Activated CD8-positive, alpha-beta memory T cell treated with anti-CD3 and anti-CD28 coated beads for 1 hour (primary cell): ENCODE results near the gene RUBCN.
A peak's percentile ranks its signal among the peaks of the same experiment; 100 is the strongest.
"Not testable (repeated sequence)": the region's sequence is repeated elsewhere in the genome, so short reads cannot be mapped to it uniquely, and the experiment has no call there.

Experiments used
- DNase-seq, 2 donors: peaks; one replicate each; pipeline ENCODE4 v3.0.0-alpha.2; 2020; ENCODE audit warnings: low read depth in 1 of 2; ENCODE audit errors: extremely low read depth in 1 of 2

RUBCN gene

GRCh38 chr3:197736010-197736490, 654 bp downstream of the RUBCN start:
- peak in 1 of 2 donors; percentile 18 for DNase-seq

- no peak for DNase-seq
Measured at GRCh38 chr3:197734667-197735318, 1.9 kb downstream of the RUBCN start.

GRCh38 chr3:197733042-197733441, 3.7 kb downstream of the RUBCN start:
- DNase-seq, result no peak

- not testable (repeated sequence) for DNase-seq
Measured at GRCh38 chr3:197731483-197731882, 5.2 kb downstream of the RUBCN start.

- DNase-seq, result not testable (repeated sequence)
Measured at GRCh38 chr3:197730770-197731169, 5.9 kb downstream of the RUBCN start.

- DNase-seq, result no peak
Measured at GRCh38 chr3:197730200-197730599, 6.5 kb downstream of the RUBCN start.

GRCh38 chr3:197728487-197728886, 8.2 kb downstream of the RUBCN start:
- no peak for DNase-seq

GRCh38 chr3:197727878-197728277, 8.8 kb downstream of the RUBCN start:
- DNase-seq, result not testable (repeated sequence)

GRCh38 chr3:197722734-197723133, 14.0 kb downstream of the RUBCN start:
- DNase-seq, result no peak

GRCh38 chr3:197720694-197721093, 16.0 kb downstream of the RUBCN start:
- no peak for DNase-seq

GRCh38 chr3:197718891-197719290, 17.8 kb downstream of the RUBCN start:
- DNase-seq, result no peak

GRCh38 chr3:197714251-197714650, 22.5 kb downstream of the RUBCN start:
- DNase-seq, result no peak

- DNase-seq, result no peak
Measured at GRCh38 chr3:197713477-197713822, 23.3 kb downstream of the RUBCN start.

GRCh38 chr3:197711973-197712707, 24.6 kb downstream of the RUBCN start:
- DNase-seq, result peak; percentile 68 to 85

- not testable (repeated sequence) for DNase-seq
Measured at GRCh38 chr3:197710965-197711364, 25.7 kb downstream of the RUBCN start.

GRCh38 chr3:197709135-197709534, 27.6 kb downstream of the RUBCN start:
- DNase-seq, result no peak

GRCh38 chr3:197706658-197707057, 30.0 kb downstream of the RUBCN start:
- DNase-seq, result no peak

- no peak for DNase-seq
Measured at GRCh38 chr3:197701841-197702240, 34.9 kb downstream of the RUBCN start.

GRCh38 chr3:197700095-197700494, 36.6 kb downstream of the RUBCN start:
- DNase-seq, result no peak

GRCh38 chr3:197697355-197697754, 39.3 kb downstream of the RUBCN start:
- DNase-seq, result no peak

GRCh38 chr3:197694251-197694650, 42.5 kb downstream of the RUBCN start:
- DNase-seq, result no peak

- DNase-seq, result no peak
Measured at GRCh38 chr3:197692641-197693040, 44.1 kb downstream of the RUBCN start.
